ENCODE results near the gene PGF.

GRCh38 chr14:74929242-74929641 is 26.2 kb downstream of the PGF start:
- TF ChIP-seq SP1 (IDR thresholded peaks at IDR 0.05) (no peak), ZNF384 (IDR thresholded peaks at IDR 0.05) (no peak), BHLHE40 (IDR thresholded peaks at IDR 0.05; ENCODE audit: borderline replicate concordance) (no peak), SUZ12 (IDR thresholded peaks at IDR 0.05) (no peak), NFRKB (IDR thresholded peaks at IDR 0.05) (no peak), ELF4 (IDR thresholded peaks at IDR 0.05) (no peak), LEF1 (IDR thresholded peaks at IDR 0.05; ENCODE audit: borderline replicate concordance) (no peak)
